IMR-90 (cell line): Measurements from ENCODE around the gene CASTOR1. TPM values are rescaled to one million over a fixed set of nuclear protein-coding genes. Genes with fewer than 3 reads are reported as not detected.

Experiments
- ATAC-seq: fragments of 200-7000 bp; cut with Tn5 transposase; 2 replicates; pipeline ENCODE4 v1.9.1; 2020; ENCODE audit warnings: low read depth, mild to moderate bottlenecking, moderate library complexity
- BruUV-seq: library from RNA; stranded (reverse); fragments of 400-500 nt; replicated peaks from 2 replicates; lab custom pipeline; 2021; lab: Mats Ljungman, UMichigan
- CTCF ChIA-PET: fragments of 300-600 bp; formaldehyde crosslinking; extraction: SDS; loops from one replicate; lab custom pipeline; 2021; ENCODE audit warnings: antibody characterized with exemption; lab: Yijun Ruan, JAX
- POLR2A ChIA-PET: fragments of 300-600 bp; sonication (Branson Sonifier 250); formaldehyde crosslinking; loops from one replicate; lab custom pipeline; 2022; ENCODE audit warnings: antibody characterized with exemption; ENCODE audit not compliant: unreplicated experiment; lab: Charles Lee
- DNase-seq: peaks from one replicate; pipeline ENCODE4 v3.0.0; 2013
- H2AFZ ChIP-seq: replicated peaks from 2 replicates; pipeline ENCODE3; 2013; ENCODE audit warnings: low read length, mild to moderate bottlenecking; ENCODE audit not compliant: poor library complexity
- H2AK5ac ChIP-seq: 2 replicates; pipeline ENCODE4 v1.6.1; 2013; ENCODE audit warnings: low read depth, low read length, inconsistent platforms
- H2AK9ac ChIP-seq: replicated peaks from 2 replicates; pipeline ENCODE3; 2013; ENCODE audit warnings: mild to moderate bottlenecking, low read depth, low read length, moderate library complexity; ENCODE audit not compliant: poor library complexity
- H2BK120ac ChIP-seq: 2 replicates; pipeline ENCODE4 v1.6.1; 2013; ENCODE audit warnings: low read depth, low read length, inconsistent platforms
- H2BK15ac ChIP-seq: 3 replicates; pipeline ENCODE4 v1.6.1; 2013; ENCODE audit warnings: low read depth, low read length, inconsistent platforms
- H2BK20ac ChIP-seq: 2 replicates; pipeline ENCODE4 v1.6.1; 2013; ENCODE audit warnings: low read depth, mild to moderate bottlenecking, inconsistent platforms, low read length, moderate library complexity
- H2BK5ac ChIP-seq: 2 replicates; pipeline ENCODE4 v1.6.1; 2013; ENCODE audit warnings: mild to moderate bottlenecking, low read depth, low read length, inconsistent platforms; ENCODE audit not compliant: poor library complexity, severe bottlenecking
- H3K14ac ChIP-seq: replicated peaks from 2 replicates; pipeline ENCODE4 v1.6.1; 2013; ENCODE audit warnings: low read depth, low read length, inconsistent platforms
- H3K18ac ChIP-seq: 2 replicates; pipeline ENCODE4 v1.6.1; 2013; ENCODE audit warnings: low read depth, low read length, control low read depth
- H3K23ac ChIP-seq: 2 replicates; pipeline ENCODE4 v1.6.1; 2013; ENCODE audit warnings: low read depth, low read length, inconsistent platforms
- H3K27ac ChIP-seq: 2 replicates; pipeline ENCODE4 v1.5.1; 2013; ENCODE audit warnings: mild to moderate bottlenecking, control low read depth, low read length; ENCODE audit not compliant: insufficient read depth
- H3K27me3 ChIP-seq: 2 replicates; pipeline ENCODE4 v1.6.1; 2013; ENCODE audit warnings: low read length; ENCODE audit not compliant: control insufficient read depth, insufficient read depth
- H3K36me3 ChIP-seq: 2 replicates; pipeline ENCODE4 v1.6.1; 2013; ENCODE audit warnings: low read length, mixed read lengths; ENCODE audit not compliant: control insufficient read depth, insufficient read depth
- H3K4ac ChIP-seq: 2 replicates; pipeline ENCODE4 v1.6.1; 2013; ENCODE audit warnings: low read depth, low read length, inconsistent platforms
- H3K4me1 ChIP-seq: 2 replicates; pipeline ENCODE4 v1.6.1; 2013; ENCODE audit warnings: low read length, mixed read lengths; ENCODE audit not compliant: control insufficient read depth, insufficient read depth
- H3K4me2 ChIP-seq: 2 replicates; pipeline ENCODE4 v1.6.1; 2013; ENCODE audit warnings: low read depth, mild to moderate bottlenecking, control low read depth, low read length, moderate library complexity
- H3K4me3 ChIP-seq: 2 replicates; pipeline ENCODE4 v1.5.1; 2013; ENCODE audit warnings: low read depth, mild to moderate bottlenecking, control low read depth, low read length, moderate library complexity; ENCODE audit not compliant: insufficient read depth
- H3K56ac ChIP-seq: 2 replicates; pipeline ENCODE4 v1.6.1; 2013; ENCODE audit warnings: low read length, inconsistent platforms; ENCODE audit not compliant: insufficient read depth; ENCODE audit errors: extremely low read depth
- H3K79me1 ChIP-seq, 2 experiments: 2 replicates each; pipeline ENCODE4 v1.6.1; 2013; ENCODE audit warnings: low read length in 2 of 2, inconsistent platforms in 1 of 2, low read depth in 1 of 2
- H3K9ac ChIP-seq: 2 replicates; pipeline ENCODE4 v1.6.1; 2013; ENCODE audit warnings: low read depth, low read length, control low read depth
- H3K9me1 ChIP-seq: 2 replicates; pipeline ENCODE4 v1.6.1; 2013; ENCODE audit warnings: low read length, inconsistent platforms; ENCODE audit not compliant: insufficient read depth
- H3K9me3 ChIP-seq: 2 replicates; pipeline ENCODE4 v1.6.1; 2013; ENCODE audit warnings: low read length; ENCODE audit not compliant: control insufficient read depth, insufficient read depth
- H4K20me1 ChIP-seq: 2 replicates; pipeline ENCODE4 v1.6.1; 2013; ENCODE audit warnings: low read length, inconsistent platforms; ENCODE audit not compliant: insufficient read depth
- H4K5ac ChIP-seq: 2 replicates; pipeline ENCODE4 v1.6.1; 2013; ENCODE audit warnings: mild to moderate bottlenecking, low read depth, low read length, control low read depth
- H4K8ac ChIP-seq, 2 experiments: 2 replicates each; pipeline ENCODE4 v1.6.1; 2013; ENCODE audit warnings: low read depth in 2 of 2, low read length in 2 of 2, control low read depth in 1 of 2, inconsistent platforms in 1 of 2
- H4K91ac ChIP-seq: 2 replicates; pipeline ENCODE4 v1.6.1; 2013; ENCODE audit warnings: low read depth, low read length, inconsistent platforms; ENCODE audit not compliant: insufficient read depth
- BHLHE40 ChIP-seq: fragments of 150-350 bp; IDR thresholded peaks from 2 replicates; pipeline ENCODE4 v1.6.1; 2016; ENCODE audit warnings: mild to moderate bottlenecking, low read depth, low read length
- CEBPB ChIP-seq: IDR thresholded peaks from 2 replicates; pipeline ENCODE4 v1.6.1; 2012; ENCODE audit warnings: low read depth, low read length, improper control_type of control experiment
- CHD1 ChIP-seq: IDR thresholded peaks from 2 replicates; pipeline ENCODE4 v1.6.1; 2012; ENCODE audit warnings: low read depth, low read length, improper control_type of control experiment
- ELK1 ChIP-seq: fragments of 150-350 bp; IDR thresholded peaks from 2 replicates; pipeline ENCODE4 v1.6.1; 2016; ENCODE audit warnings: low read depth, mild to moderate bottlenecking, low read length, moderate library complexity, borderline replicate concordance
- FOS ChIP-seq: fragments of 150-350 bp; IDR thresholded peaks from 2 replicates; pipeline ENCODE4 v1.6.1; 2016; ENCODE audit warnings: low read depth, low read length
- MAFK ChIP-seq: IDR thresholded peaks from 2 replicates; pipeline ENCODE4 v1.6.1; 2012; ENCODE audit warnings: low read depth, low read length, improper control_type of control experiment
- MAZ ChIP-seq: IDR thresholded peaks from 2 replicates; pipeline ENCODE4 v1.6.1; 2012; ENCODE audit warnings: low read depth, mild to moderate bottlenecking, low read length, improper control_type of control experiment, moderate library complexity, borderline replicate concordance
- MXI1 ChIP-seq: IDR thresholded peaks from 2 replicates; pipeline ENCODE4 v1.6.1; 2012; ENCODE audit warnings: low read depth, mild to moderate bottlenecking, low read length, moderate library complexity, borderline replicate concordance
- NFE2L2 ChIP-seq: fragments of 150-350 bp; IDR thresholded peaks from 2 replicates; pipeline ENCODE4 v1.6.1; 2016; ENCODE audit warnings: low read depth, mild to moderate bottlenecking, low read length
- POLR2A ChIP-seq: IDR thresholded peaks from 2 replicates; pipeline ENCODE4 v1.6.1; 2012; ENCODE audit warnings: mild to moderate bottlenecking, low read depth, low read length
- RAD21 ChIP-seq: IDR thresholded peaks from 2 replicates; pipeline ENCODE4 v1.6.1; 2012; ENCODE audit warnings: low read length, improper control_type of control experiment
- RCOR1 ChIP-seq: IDR thresholded peaks from 2 replicates; pipeline ENCODE4 v1.6.1; 2012; ENCODE audit warnings: mild to moderate bottlenecking, low read length, improper control_type of control experiment; ENCODE audit not compliant: insufficient replicate concordance
- RFX5 ChIP-seq: IDR thresholded peaks from 2 replicates; pipeline ENCODE4 v1.8.0; 2012; ENCODE audit warnings: low read depth, mild to moderate bottlenecking, low read length, moderate library complexity
- SMC3 ChIP-seq: fragments of 150-350 bp; IDR thresholded peaks from 2 replicates; pipeline ENCODE4 v1.6.1; 2016; ENCODE audit warnings: low read depth, mild to moderate bottlenecking, antibody characterized with exemption, low read length, moderate library complexity
- USF2 ChIP-seq: fragments of 150-350 bp; IDR thresholded peaks from 2 replicates; pipeline ENCODE4 v1.6.1; 2017; ENCODE audit warnings: mild to moderate bottlenecking, antibody characterized with exemption, low read length, low read depth
- WGBS, 2 experiments: methylation state at CpG; one replicate each; pipeline versions ENCODE4 v1.1.5 to v1.1.7; 2013; ENCODE audit warnings: missing lambda C conversion rate in 2 of 2; ENCODE audit not compliant: insufficient read length in 1 of 2; ENCODE audit errors: extremely low coverage in 2 of 2; 5-methylcytosine and 5-hydroxymethylcytosine counted together
- dilution Hi-C: fragments of 300-500 bp; cut with HindIII; formaldehyde crosslinking; loops from one replicate; pipeline ENCODE4 v1.14.3; 2018; ENCODE audit warnings: low sequenced_read_pairs; ENCODE audit not compliant: unreplicated experiment
- in situ Hi-C: fragments of 300-500 bp; cut with MboI; formaldehyde crosslinking; loops from 3 replicates; pipeline ENCODE4 v1.14.3; 2019; ENCODE audit warnings: low sequenced_read_pairs, inconsistent platforms, mixed read lengths
- intact Hi-C: fragments of 100-400 bp; cut with micrococcal nuclease; formaldehyde crosslinking; loops from 2 replicates; pipeline ENCODE4 v1.10.0; 2022
- polyA plus RNA-seq, 3 experiments: library from polyadenylated mRNA; depleted of rRNA; stranded (reverse); fragments of >200 nt; gene quantifications; 2 replicates each; pipeline ENCODE4 v1.2.3, GENCODE V29; 2012; ENCODE audit warnings: low replicate concordance in 1 of 3
- total RNA-seq: library from RNA; depleted of rRNA; stranded (reverse); fragments of >200 nt; gene quantifications from 2 replicates; pipeline ENCODE4 v1.2.3, GENCODE V29; 2012

The CASTOR1 gene
- total and polyA plus RNA-seq, 2 of the 4 experiments (the other 2 are of a cell fraction), result 10.6 to 23.5 TPM

GRCh38 chr22:30245985-30246813 lies 43.1 kb downstream of the CASTOR1 start, which contains the start of gene LIF:
TSS of gene LIF (minus strand) at chr22:30246759. CDS start at chr22:30246695, 64 bp downstream.
- peaks cover 39% of the 10 kb centered on the region for H3K36me3 ChIP-seq
- peak within 1 kb of the TSS; percentile 94 to 96 for H4K8ac ChIP-seq
- ChIA-PET CTCF (no interaction called here), POLR2A (interaction anchor here (0.6 to 1.1 kb wide), 4 partner anchors 34 to 65 kb away, joined by 3 to 4 read pairs (median 4); no protein-coding TSS in a partner anchor)
- H2BK120ac ChIP-seq, result peak within 1 kb of the TSS; percentile 99
- dilution Hi-C loops (no loop called here), intact Hi-C loops (loop anchor here (2.0 to 5.0 kb wide), 2 partner anchors 41 to 89 kb away; no protein-coding TSS in a partner anchor), in situ Hi-C loops (no loop called here)
- peak within 1 kb of the TSS; percentile 99 for H3K23ac ChIP-seq
- peaks cover 37 to 56% of the 10 kb centered on the region in 2 experiments for H3K79me1 ChIP-seq
- H4K91ac ChIP-seq, result peak within 1 kb of the TSS; percentile 99
- H2AK9ac ChIP-seq, result peak within 1 kb of the TSS; percentile 96
- H3K4me2 ChIP-seq, result peak within 1 kb of the TSS; percentile 94
- WGBS, 2 experiments, result 0% methylated on average over 34 of the region's 64 CpGs; no CpG with 5 or more reads in 1 of the 2 experiments
- H4K20me1 ChIP-seq, result no peaks in the 10 kb centered on the region
- H3K56ac ChIP-seq, result peak within 1 kb of the TSS; percentile 87
- ATAC-seq (peak; percentile 6), DNase-seq (peak; percentile 86)
- H3K4ac ChIP-seq, result peak within 1 kb of the TSS; percentile 100
- peak within 1 kb of the TSS; percentile 100 for H4K5ac ChIP-seq
- H3K9me3 ChIP-seq, result no peaks in the 10 kb centered on the region
- peak within 1 kb of the TSS; percentile 100 for H3K27ac ChIP-seq
- peak within 1 kb of the TSS; percentile 84 for H2BK20ac ChIP-seq
- no peaks in the 10 kb centered on the region for H3K27me3 ChIP-seq
- peak within 1 kb of the TSS; percentile 100 for H3K18ac ChIP-seq
- H3K14ac ChIP-seq, result peak within 1 kb of the TSS; percentile 98
- H2AK5ac ChIP-seq, result peak within 1 kb of the TSS; percentile 100
- H2BK5ac ChIP-seq, result peak within 1 kb of the TSS; percentile 94
- peak within 1 kb of the TSS; percentile 100 for H2BK15ac ChIP-seq
- H3K9me1 ChIP-seq, result peaks cover 25% of the 10 kb centered on the region
- H3K4me1 ChIP-seq, result peaks cover 65% of the 10 kb centered on the region
- H3K9ac ChIP-seq, result peak within 1 kb of the TSS; percentile 100
- peak within 1 kb of the TSS; percentile 87 for H3K4me3 ChIP-seq
- BruUV-seq, result TSS peak; percentile 84
- peak within 1 kb of the TSS; percentile 89 for H2AFZ ChIP-seq
- no peak for TF ChIP-seq NFE2L2
- TF ChIP-seq SMC3, result no peak
- TF ChIP-seq RFX5, result no peak
- TF ChIP-seq RCOR1, result no peak
- no peak for TF ChIP-seq FOS
- peak; percentile 98 for TF ChIP-seq CHD1
- TF ChIP-seq POLR2A, result peak; percentile 98
- no peak for TF ChIP-seq USF2
- no peak for TF ChIP-seq MAFK
- no peak for TF ChIP-seq RAD21
- peak; percentile 46; the same call in 1 of the 2 replicates for TF ChIP-seq CEBPB
- TF ChIP-seq ELK1, result no peak
- TF ChIP-seq BHLHE40, result no peak; the same call in 1 of the 2 replicates
- peak; percentile 65; the same call in 1 of the 2 replicates for TF ChIP-seq MXI1
- peak; percentile 59; the same call in 1 of the 2 replicates for TF ChIP-seq MAZ
